GM06990 (cell line): ENCODE measurements around the gene TNFSF15.
A peak's percentile ranks its signal among the peaks of the same experiment; 100 is the strongest.

ENCODE experiments used
- DNase-seq: peaks from one replicate; pipeline ENCODE4 v3.0.0-alpha.2; 2011; ENCODE audit not compliant: insufficient read length; ENCODE audit errors: extremely low read depth
- H3K27me3 ChIP-seq: replicated peaks from 2 replicates; pipeline ENCODE4 v1.6.0; 2011; ENCODE audit warnings: low read length; ENCODE audit not compliant: control insufficient read depth, insufficient read depth
- H3K36me3 ChIP-seq: 2 replicates; pipeline ENCODE4 v1.5.1; 2011; ENCODE audit warnings: low read length; ENCODE audit not compliant: control insufficient read depth, insufficient read depth
- H3K4me3 ChIP-seq: replicated peaks from 2 replicates; pipeline ENCODE4 v1.5.1; 2011; ENCODE audit warnings: low read depth, mild to moderate bottlenecking, control low read depth, low read length
- TF ChIP-seq, protein P1 (sequence below): IDR thresholded peaks from 2 replicates; pipeline ENCODE4 v1.5.1; 2011; ENCODE audit warnings: low read length, control low read depth, mild to moderate bottlenecking, inconsistent platforms; ENCODE audit not compliant: insufficient read depth, poor library complexity, severe bottlenecking

TNFSF15 gene

DNA sequence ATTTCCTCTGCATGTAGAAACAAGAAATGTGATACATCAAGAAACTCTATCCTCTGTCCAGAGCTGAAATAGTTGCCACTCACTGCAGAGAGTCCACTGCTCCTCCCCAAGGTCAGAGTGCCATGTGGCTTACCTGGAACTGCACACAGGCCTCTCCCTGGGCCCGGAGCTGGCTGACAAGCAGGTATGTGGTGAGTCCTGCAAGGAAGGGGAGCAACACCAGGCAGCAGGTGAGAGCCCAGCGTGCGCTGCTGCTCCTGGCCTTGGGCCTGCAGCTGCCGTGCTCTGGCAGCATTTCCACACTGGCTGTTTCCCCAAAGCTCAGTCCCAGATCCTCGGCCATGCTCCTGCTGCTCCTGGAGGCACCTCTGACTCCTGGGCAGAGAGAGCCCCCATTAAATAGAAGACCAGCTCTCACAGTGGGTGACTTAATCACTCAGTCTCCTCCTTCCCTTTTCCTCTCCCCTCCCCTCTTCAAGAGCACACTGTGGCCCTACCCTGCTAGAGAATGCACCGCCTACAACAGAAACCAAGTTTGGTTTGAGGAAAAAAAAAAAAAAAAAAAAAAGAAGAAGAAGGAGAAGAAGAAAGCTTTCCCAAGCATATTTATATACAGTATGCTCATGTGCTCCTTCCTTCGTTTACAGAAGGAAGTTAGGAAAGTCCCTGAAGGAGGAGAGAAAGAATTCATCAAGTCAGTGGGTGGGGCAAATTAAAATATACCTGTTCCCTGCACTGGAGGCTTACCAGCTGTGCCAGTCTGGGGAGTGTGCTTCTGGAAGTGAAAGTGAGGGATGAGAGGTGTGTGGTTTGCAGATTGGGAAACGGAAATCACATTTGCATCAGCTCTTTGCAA lies at the start of gene TNFSF15:
Gene TNFSF15 (minus strand): TSS at position 370 of the 856 bp plus-strand sequence. CDS start 27 bp downstream, at position 343.
- Histone ChIP-seq H3K36me3 (no peaks in the 10 kb centered on the region), H3K27me3 (peaks cover 2% of the 10 kb centered on the region; the same call in 1 of the 2 replicates), H3K4me3 (no peak within 1 kb of the TSS)
- peak; percentile 22 for DNase-seq
- TF ChIP-seq, protein P1, sequence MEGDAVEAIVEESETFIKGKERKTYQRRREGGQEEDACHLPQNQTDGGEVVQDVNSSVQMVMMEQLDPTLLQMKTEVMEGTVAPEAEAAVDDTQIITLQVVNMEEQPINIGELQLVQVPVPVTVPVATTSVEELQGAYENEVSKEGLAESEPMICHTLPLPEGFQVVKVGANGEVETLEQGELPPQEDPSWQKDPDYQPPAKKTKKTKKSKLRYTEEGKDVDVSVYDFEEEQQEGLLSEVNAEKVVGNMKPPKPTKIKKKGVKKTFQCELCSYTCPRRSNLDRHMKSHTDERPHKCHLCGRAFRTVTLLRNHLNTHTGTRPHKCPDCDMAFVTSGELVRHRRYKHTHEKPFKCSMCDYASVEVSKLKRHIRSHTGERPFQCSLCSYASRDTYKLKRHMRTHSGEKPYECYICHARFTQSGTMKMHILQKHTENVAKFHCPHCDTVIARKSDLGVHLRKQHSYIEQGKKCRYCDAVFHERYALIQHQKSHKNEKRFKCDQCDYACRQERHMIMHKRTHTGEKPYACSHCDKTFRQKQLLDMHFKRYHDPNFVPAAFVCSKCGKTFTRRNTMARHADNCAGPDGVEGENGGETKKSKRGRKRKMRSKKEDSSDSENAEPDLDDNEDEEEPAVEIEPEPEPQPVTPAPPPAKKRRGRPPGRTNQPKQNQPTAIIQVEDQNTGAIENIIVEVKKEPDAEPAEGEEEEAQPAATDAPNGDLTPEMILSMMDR: no peak

DNA sequence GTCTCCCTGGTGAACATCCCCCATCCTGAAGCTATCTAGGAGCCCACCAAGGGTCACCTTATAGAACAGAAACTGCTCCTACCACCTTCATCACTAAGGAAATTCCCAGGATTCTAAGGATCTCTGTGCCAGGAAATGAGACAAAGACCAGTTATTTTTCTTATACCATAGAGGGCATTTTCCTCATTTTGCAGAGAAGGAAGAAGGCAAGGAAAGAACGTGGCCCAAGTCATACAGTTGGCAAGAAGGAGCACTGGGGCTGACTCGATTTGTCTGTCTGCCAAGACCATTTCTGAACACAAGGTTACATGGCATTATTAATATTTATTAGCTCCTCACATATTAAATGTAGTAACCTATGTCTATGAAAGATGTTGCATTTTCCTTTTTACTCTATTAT lies 49.6 kb upstream of the TNFSF15 start:
- Histone ChIP-seq H3K4me3 (no peak overlapping the region), H3K27me3 (no peaks in the 10 kb centered on the region; the same call in none of the 2 replicates), H3K36me3 (no peaks in the 10 kb centered on the region)
- TF ChIP-seq, protein P1: no peak
- no peak for DNase-seq

DNA sequence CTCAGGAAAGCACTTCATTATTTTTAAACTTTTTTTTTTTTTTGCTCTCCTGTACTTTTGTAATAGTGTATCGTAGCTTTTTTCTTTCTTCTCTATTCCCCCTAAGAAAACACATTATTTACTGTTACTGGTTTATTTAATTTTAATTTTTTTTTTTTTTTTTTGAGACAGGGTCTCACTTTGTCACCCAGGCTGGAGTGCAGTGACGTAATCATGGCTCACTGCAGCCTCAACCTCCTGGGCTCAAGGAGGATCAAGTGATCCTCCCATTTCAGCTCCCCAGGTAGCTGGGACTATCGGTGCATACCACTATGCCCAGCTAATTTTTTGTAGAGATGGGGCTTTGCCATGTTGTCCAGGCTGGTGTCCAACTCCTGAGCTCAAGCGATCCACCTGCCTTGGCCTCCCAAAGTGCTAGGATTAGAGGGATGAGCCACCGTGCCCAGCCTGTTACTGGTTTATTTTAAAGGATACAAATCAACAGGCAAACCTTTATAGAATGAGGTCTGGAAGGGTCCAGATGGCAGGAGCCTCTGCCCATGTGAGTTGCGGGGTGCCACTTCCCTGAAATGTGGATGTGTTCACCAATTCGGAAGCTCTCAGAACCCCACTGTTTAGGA lies 49.0 kb upstream of the TNFSF15 start:
- Histone ChIP-seq H3K4me3 (no peak overlapping the region), H3K36me3 (no peaks in the 10 kb centered on the region), H3K27me3 (no peaks in the 10 kb centered on the region; the same call in none of the 2 replicates)
- DNase-seq: no peak
- TF ChIP-seq, protein P1: no peak

DNA sequence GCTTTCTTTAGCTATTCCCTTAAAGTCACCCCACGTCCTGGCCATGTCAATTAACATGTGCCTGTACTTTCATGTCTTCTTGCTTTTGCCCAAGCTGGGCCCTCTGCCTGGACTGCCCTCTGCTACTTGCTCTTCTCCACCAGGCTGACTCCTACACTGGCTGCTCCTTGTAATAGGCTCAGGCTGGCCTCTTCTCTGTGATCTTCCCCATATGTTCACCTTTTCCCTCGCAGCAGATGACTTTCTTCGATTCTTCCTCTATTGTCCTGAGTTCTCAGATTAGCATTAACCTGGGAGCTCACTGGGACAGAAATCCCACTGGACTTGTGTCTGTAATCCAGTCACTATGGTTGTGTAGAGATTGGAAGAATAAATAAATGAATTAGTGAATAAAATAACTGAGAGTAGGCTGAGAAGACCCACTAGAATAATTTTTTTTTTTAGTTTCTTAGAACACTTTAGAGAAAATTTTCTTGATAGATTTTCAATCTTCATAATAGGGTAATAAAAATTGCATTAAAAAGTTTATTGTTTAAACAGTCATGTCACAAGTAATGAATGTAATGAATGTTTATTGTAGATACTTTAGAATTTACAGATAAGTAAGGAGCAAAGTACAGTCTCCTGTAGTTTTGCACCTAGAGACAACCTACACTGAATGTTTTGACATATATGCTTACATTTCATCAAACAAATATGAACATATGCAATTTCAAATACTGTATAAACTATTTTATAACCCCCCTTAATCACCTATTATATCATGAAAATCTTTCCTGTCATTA lies 47.4 kb upstream of the TNFSF15 start:
- Histone ChIP-seq H3K4me3 (no peak overlapping the region), H3K27me3 (no peaks in the 10 kb centered on the region; the same call in none of the 2 replicates), H3K36me3 (no peaks in the 10 kb centered on the region)
- DNase-seq: no peak
- TF ChIP-seq, protein P1: no peak

DNA sequence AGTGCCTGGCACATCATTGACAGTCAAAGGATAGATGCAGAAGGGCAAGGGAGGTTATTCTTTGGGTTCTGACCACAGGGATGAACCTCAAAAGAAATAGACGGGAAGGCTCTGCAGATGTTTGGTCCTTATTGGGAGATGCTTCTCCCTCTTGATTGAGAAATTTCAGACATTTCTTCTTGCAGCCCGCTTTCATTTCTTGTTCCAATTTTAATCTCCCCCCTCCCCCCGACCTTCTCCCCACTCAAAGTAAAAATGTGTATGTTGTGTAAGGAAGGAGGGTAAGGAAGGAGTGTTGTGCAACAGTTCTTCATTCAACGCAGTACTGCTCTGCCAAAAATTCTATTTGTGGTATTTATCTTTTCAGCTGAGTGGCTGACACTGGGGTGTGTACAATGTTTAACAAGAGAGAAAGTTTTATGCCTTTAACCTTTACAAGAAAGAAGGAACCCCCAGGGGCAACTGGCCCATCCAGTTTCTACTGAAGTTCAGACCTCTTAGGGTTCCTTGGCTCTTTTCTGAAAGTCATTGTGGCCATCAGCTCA lies 46.3 kb upstream of the TNFSF15 start:
- Histone ChIP-seq H3K4me3 (no peak overlapping the region), H3K27me3 (no peaks in the 10 kb centered on the region; the same call in none of the 2 replicates), H3K36me3 (no peaks in the 10 kb centered on the region)
- TF ChIP-seq, protein P1: no peak
- DNase-seq: no peak
